ENCODE data around the gene HBE1. TPM values are rescaled to one million over a fixed set of nuclear protein-coding genes. Genes with fewer than 3 reads are reported as not detected.

Gene HBE1
- total and polyA plus RNA-seq, 9 of the 15 experiments (the other 6 are each of a cell fraction or from before 2014, with no cell fraction given), result 612 to 10,250 (median 2,181) TPM

GRCh38 chr11:5235364-5236095, 34.2 kb downstream of the HBE1 start (continued):
- TF ChIP-seq IRF9 (tag; IDR thresholded peaks at IDR 0.05) (no peak), ZKSCAN1 (IDR thresholded peaks at IDR 0.05; ENCODE audit: low read depth, low read length) (no peak), SMARCE1 (IDR thresholded peaks at IDR 0.05) (peak; percentile 60; the same call in 1 of the 2 replicates), NCOA2 (IDR thresholded peaks at IDR 0.05; ENCODE audit: partially characterized antibody in 2 of 2) (no peak), SIN3A (IDR thresholded peaks at IDR 0.05; ENCODE audit: borderline replicate concordance in 2 of 2, control insufficient read depth in 1 of 2, low read depth in 2 of 2, low read length in 2 of 2) (no peak), ZC3H4 (CRISPR knock-in tag; IDR thresholded peaks at IDR 0.05; ENCODE audit: borderline replicate concordance) (no peak), NR2F6 (CRISPR knock-in tag; IDR thresholded peaks at IDR 0.05) (no peak), NELFE (IDR thresholded peaks at IDR 0.05; ENCODE audit: insufficient read depth, insufficient read length) (no peak), NR3C1 (CRISPR knock-in tag; IDR thresholded peaks at IDR 0.05) (no peak), TOE1 (IDR thresholded peaks at IDR 0.05; ENCODE audit: borderline replicate concordance) (peak; percentile 38; the same call in 1 of the 2 replicates), TOE1 (CRISPR knock-in tag; IDR thresholded peaks at IDR 0.05; ENCODE audit: borderline replicate concordance, low read depth) (no peak), SMAD2 (IDR thresholded peaks at IDR 0.05; ENCODE audit: low read depth, low read length) (no peak), HDAC8 (tag; IDR thresholded peaks at IDR 0.05) (no peak), ZNF316 (IDR thresholded peaks at IDR 0.05) (peak; percentile 83), NR2C1 (IDR thresholded peaks at IDR 0.05) (peak; percentile 31; the same call in 1 of the 2 replicates), NR2C1 (tag; IDR thresholded peaks at IDR 0.05) (no peak), C11orf30 (IDR thresholded peaks at IDR 0.05; ENCODE audit: low read depth) (peak; percentile 65), IRF1 (CRISPR knock-in tag; IDR thresholded peaks at IDR 0.05; ENCODE audit: borderline replicate concordance) (no peak), TEAD2 (tag; IDR thresholded peaks at IDR 0.05) (no peak), RBM17 (IDR thresholded peaks at IDR 0.05; ENCODE audit: borderline replicate concordance, low read depth, low read length) (no peak), RFX5 (IDR thresholded peaks at IDR 0.05; ENCODE audit: low read depth, low read length) (no peak), RBM34 (IDR thresholded peaks at IDR 0.05; ENCODE audit: borderline replicate concordance, insufficient read depth, low read length) (no peak), ZBTB49 (CRISPR knock-in tag; IDR thresholded peaks at IDR 0.05; ENCODE audit: borderline replicate concordance) (no peak), ZNF395 (CRISPR knock-in tag; IDR thresholded peaks at IDR 0.05) (no peak)

All from K562 (cell line).